ENCODE data around the gene SMPDL3B. TPM values are rescaled to one million over a fixed set of nuclear protein-coding genes. Genes with fewer than 3 reads are reported as not detected.

Gene SMPDL3B
- total RNA-seq, 4 donors from 2014 or later = 0.29 TPM; not detected in 3

- no peak overlapping the region for H3K4me3 ChIP-seq
- H3K27ac ChIP-seq = peak overlapping the region in 3 of 4 donors; percentile 4 to 46 (median 38)
- no peak for TF ChIP-seq POLR2A (IDR thresholded peaks at IDR 0.05)
- TF ChIP-seq, protein P1, sequence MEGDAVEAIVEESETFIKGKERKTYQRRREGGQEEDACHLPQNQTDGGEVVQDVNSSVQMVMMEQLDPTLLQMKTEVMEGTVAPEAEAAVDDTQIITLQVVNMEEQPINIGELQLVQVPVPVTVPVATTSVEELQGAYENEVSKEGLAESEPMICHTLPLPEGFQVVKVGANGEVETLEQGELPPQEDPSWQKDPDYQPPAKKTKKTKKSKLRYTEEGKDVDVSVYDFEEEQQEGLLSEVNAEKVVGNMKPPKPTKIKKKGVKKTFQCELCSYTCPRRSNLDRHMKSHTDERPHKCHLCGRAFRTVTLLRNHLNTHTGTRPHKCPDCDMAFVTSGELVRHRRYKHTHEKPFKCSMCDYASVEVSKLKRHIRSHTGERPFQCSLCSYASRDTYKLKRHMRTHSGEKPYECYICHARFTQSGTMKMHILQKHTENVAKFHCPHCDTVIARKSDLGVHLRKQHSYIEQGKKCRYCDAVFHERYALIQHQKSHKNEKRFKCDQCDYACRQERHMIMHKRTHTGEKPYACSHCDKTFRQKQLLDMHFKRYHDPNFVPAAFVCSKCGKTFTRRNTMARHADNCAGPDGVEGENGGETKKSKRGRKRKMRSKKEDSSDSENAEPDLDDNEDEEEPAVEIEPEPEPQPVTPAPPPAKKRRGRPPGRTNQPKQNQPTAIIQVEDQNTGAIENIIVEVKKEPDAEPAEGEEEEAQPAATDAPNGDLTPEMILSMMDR (IDR thresholded peaks at IDR 0.05 in 4 of 5, conservative IDR thresholded peaks at IDR 0.05 in 1 of 5) = peak in 1 of 5 experiments; percentile 6
- no peak for DNase-seq
- H3K9me3 ChIP-seq = no peaks in the 10 kb centered on the region
- H3K27me3 ChIP-seq = no peaks in the 10 kb centered on the region
- in situ Hi-C loops (cut with MboI; ENCODE audit: low sequenced_read_pairs in 4 of 4) (loop anchor here in 2 of 4 donors (5.0 to 25.0 kb wide), 2 partner anchors 118 to 123 kb away; partner anchors contain the start of gene THEMIS2 (in 1 of the 2)), intact Hi-C loops (cut with DNase I; ENCODE audit: low total_unique reads) (loop anchor here (1.0 to 2.0 kb wide), 2 partner anchors 19 to 122 kb away; no protein-coding TSS in a partner anchor)
- ATAC-seq = no peak
- peaks cover 0 to 26% of the 10 kb centered on the region in 2 donors for H3K36me3 ChIP-seq
- H3K4me1 ChIP-seq = peaks cover 3 to 10% of the 10 kb centered on the region in 2 donors
Measured at GRCh38 chr1:27979859-27980201, 45.0 kb downstream of the SMPDL3B start.

GRCh38 chr1:27980216-27980845 lies 45.5 kb downstream of the SMPDL3B start:
- Histone ChIP-seq H3K36me3 (peaks cover 0 to 26% of the 10 kb centered on the region in 2 donors), H3K27me3 (no peaks in the 10 kb centered on the region), H3K4me3 (no peak overlapping the region), H3K27ac (peak overlapping the region in 1 of 4 donors; percentile 4), H3K4me1 (peaks cover 3 to 10% of the 10 kb centered on the region in 2 donors), H3K9me3 (no peaks in the 10 kb centered on the region)
- TF ChIP-seq, protein P1 (IDR thresholded peaks at IDR 0.05 in 4 of 5, conservative IDR thresholded peaks at IDR 0.05 in 1 of 5) = no peak
- TF ChIP-seq POLR2A (IDR thresholded peaks at IDR 0.05) = no peak
- DNase-seq (no peak), ATAC-seq (no peak)
- in situ Hi-C loops (cut with MboI; ENCODE audit: low sequenced_read_pairs in 4 of 4) = loop anchor here in 2 of 4 donors (5.0 to 25.0 kb wide), 2 partner anchors 118 to 123 kb away; partner anchors contain the start of gene THEMIS2 (in 1 of the 2)
- intact Hi-C loops (cut with DNase I; ENCODE audit: low total_unique reads) = loop anchor here (1.0 kb wide), 1 partner anchor 122 kb away; no protein-coding TSS in a partner anchor

- peaks cover 0 to 21% of the 10 kb centered on the region in 2 donors for H3K36me3 ChIP-seq
- H3K27me3 ChIP-seq = no peaks in the 10 kb centered on the region
- no peaks in the 10 kb centered on the region for H3K9me3 ChIP-seq
- no peak overlapping the region for H3K27ac ChIP-seq
- intact Hi-C loops (cut with DNase I; ENCODE audit: low total_unique reads) = no loop called here
- DNase-seq = no peak
- in situ Hi-C loops (cut with MboI; ENCODE audit: low sequenced_read_pairs in 4 of 4) = loop anchor here in 2 of 4 donors (5.0 to 25.0 kb wide), 2 partner anchors 119 to 124 kb away; partner anchors contain the start of gene THEMIS2 (in 1 of the 2)
- H3K4me1 ChIP-seq = peaks cover 3 to 10% of the 10 kb centered on the region in 2 donors
- no peak overlapping the region for H3K4me3 ChIP-seq
- no peak for TF ChIP-seq POLR2A (IDR thresholded peaks at IDR 0.05)
- TF ChIP-seq, protein P1 (IDR thresholded peaks at IDR 0.05 in 4 of 5, conservative IDR thresholded peaks at IDR 0.05 in 1 of 5) = no peak
- ATAC-seq = no peak
Measured at GRCh38 chr1:27981145-27981544, 46.3 kb downstream of the SMPDL3B start.

DNA sequence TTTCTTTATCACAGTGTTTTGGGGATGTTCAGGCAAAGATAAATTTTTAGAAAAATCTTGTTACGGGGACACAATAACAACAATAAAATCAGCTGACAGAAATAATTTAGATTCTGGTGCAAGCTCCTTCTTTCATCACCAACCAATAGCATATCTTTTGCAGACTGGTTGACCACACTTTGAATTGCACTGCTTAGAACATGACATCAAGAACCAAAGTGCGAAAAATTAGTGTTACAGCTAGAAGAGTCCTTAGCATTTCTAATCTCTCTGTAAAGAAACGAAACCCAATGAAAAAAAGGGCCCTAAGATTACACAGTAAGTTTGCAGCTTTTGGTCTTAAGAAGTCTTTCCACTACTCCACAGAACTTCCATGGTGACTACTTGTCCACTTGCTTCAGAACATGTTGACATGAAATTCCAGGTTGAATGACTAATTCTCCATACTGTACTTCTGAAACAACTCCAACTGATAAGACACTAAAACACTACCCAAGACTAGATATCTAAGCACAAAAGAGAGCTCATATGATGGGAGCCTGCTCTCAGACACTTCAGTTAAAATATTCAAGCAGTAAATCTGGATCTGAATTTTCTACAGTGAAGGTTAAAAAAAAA lies 56.2 kb downstream of the SMPDL3B start:
- TF ChIP-seq, protein P1 (IDR thresholded peaks at IDR 0.05 in 4 of 5, conservative IDR thresholded peaks at IDR 0.05 in 1 of 5) = no peak
- TF ChIP-seq POLR2A (IDR thresholded peaks at IDR 0.05) = no peak
- no peak for ATAC-seq
- H3K27me3 ChIP-seq = no peaks in the 10 kb centered on the region
- H3K27ac ChIP-seq = no peak overlapping the region
- H3K4me3 ChIP-seq = no peak overlapping the region
- no peaks in the 10 kb centered on the region for H3K4me1 ChIP-seq
- in situ Hi-C loops (cut with MboI; ENCODE audit: low sequenced_read_pairs in 4 of 4) (loop anchor here in 1 of 4 donors (25.0 kb wide), 1 partner anchor 129 kb away; the partner anchor contains the start of gene THEMIS2), intact Hi-C loops (cut with DNase I; ENCODE audit: low total_unique reads) (loop anchor here (10.0 kb wide), 1 partner anchor 64 kb away; no protein-coding TSS in a partner anchor)
- DNase-seq = no peak
- H3K36me3 ChIP-seq = peaks cover 0 to 90% of the 10 kb centered on the region in 2 donors
- H3K9me3 ChIP-seq = no peaks in the 10 kb centered on the region
